Esophagus squamous epithelium (tissue), 5 donors: ENCODE measurements around the gene EXO1. TPM values are rescaled to one million over a fixed set of nuclear protein-coding genes. Genes with fewer than 3 reads are reported as not detected.

ENCODE experiments used
- DNase-seq: peaks from one replicate; lab custom pipeline; 2025; lab: John Stamatoyannopoulos, UW
- H3K27ac ChIP-seq, 4 donors: fragments of 200-600 bp; sonication (generic); one replicate each; pipeline ENCODE4 v1.5.1; 2016 to 2019; ENCODE audit warnings: mild to moderate bottlenecking in 1 of 4
- H3K27me3 ChIP-seq, 4 donors: fragments of 200-600 bp; sonication (generic); 1 replicate in 3 of 4; 2 replicates in 1 of 4; pipeline versions ENCODE4 v1.5.1 to v1.6.0; 2017 to 2021; ENCODE audit warnings: antibody characterized with exemption in 1 of 4
- H3K36me3 ChIP-seq, 3 donors: fragments of 200-600 bp; sonication (generic); one replicate each; pipeline ENCODE4 v1.5.1; 2016 to 2019
- H3K4me1 ChIP-seq, 3 donors: fragments of 200-600 bp; sonication (generic); one replicate each; pipeline ENCODE4 v1.5.1; 2017 to 2019
- H3K4me3 ChIP-seq, 4 donors: fragments of 200-600 bp; sonication (generic); 1 replicate in 3 of 4; 2 replicates in 1 of 4; pipeline ENCODE4 v1.5.1; 2016 to 2019; ENCODE audit warnings: mild to moderate bottlenecking in 2 of 4, moderate library complexity in 1 of 4
- H3K9me3 ChIP-seq, 3 donors: fragments of 200-600 bp; sonication (generic); one replicate each; pipeline ENCODE4 v1.5.1; 2016 to 2019
- POLR2A ChIP-seq, 4 donors: fragments of 450-650 bp; IDR thresholded peaks; one replicate each; pipeline ENCODE4 v1.6.1; 2017; ENCODE audit warnings: antibody characterized with exemption in 4 of 4, mild to moderate bottlenecking in 4 of 4, moderate library complexity in 3 of 4
- WGBS, 2 donors: methylation state at CpG; one replicate each; pipeline ENCODE4 v1.1.5; 2018; 5-methylcytosine and 5-hydroxymethylcytosine counted together
- intact Hi-C: fragments of 100-400 bp; cut with DNase I; formaldehyde crosslinking; loops from one replicate; pipeline ENCODE4 v1.15.0; 2022
- total RNA-seq, 4 donors: library from RNA; depleted of rRNA; stranded (reverse); fragments of >200 nt; gene quantifications; one replicate each; pipeline ENCODE4 v1.1.0, GENCODE V29; 2016
- TF ChIP-seq, protein P1 (sequence below), 6 experiments: fragments of 450-650 bp in 4 of 6; fragments of 200-600 bp in 2 of 6; sonication (generic) in 2 of 6; IDR thresholded peaks; one replicate each; pipeline ENCODE4 v1.5.1; 2016 to 2019; ENCODE audit warnings: antibody characterized with exemption in 6 of 6, mild to moderate bottlenecking in 4 of 6, moderate library complexity in 4 of 6
- donor health status: DM: yes; HTN: yes; CAD: no.

Gene EXO1
- total RNA-seq, 4 donors from 2014 or later = 1.5 to 9.2 (median 5.3) TPM

DNA sequence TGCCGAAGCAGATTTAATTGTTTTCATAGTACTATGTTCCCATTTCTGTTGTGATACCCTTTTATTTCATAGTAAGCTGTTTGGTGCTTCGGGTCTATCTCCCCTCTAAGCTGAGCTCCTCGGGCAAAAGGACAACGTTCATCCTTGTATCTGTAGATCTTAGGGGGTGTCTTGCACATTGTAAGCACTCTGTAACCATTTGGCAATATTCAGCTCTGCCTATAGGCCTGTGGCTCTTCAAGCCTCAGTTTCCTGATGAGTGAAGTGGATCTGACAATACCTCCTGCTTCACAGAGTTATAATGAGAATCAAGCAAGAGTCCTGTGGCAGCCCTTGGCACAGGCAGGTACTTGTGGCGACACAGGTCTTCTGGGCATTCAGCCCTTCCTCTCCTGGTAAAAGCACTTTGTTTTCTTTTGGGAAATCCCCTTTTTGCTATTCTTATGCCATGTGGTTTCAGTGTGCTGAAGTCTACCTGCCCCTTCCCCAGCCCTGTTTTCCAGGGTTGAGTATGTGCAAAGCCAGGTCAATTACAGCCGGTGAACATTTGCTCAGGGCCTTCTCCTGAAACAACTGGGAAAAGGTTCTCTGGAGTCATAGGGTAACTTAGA, 8.5 kb upstream of the EXO1 start:
- whole genome bisulfite sequencing, 2 donors = 71 to 93% methylated on average over 5 to 6 of the region's 6 CpGs
- no peak for DNase-seq
- intact Hi-C loops = loop anchor here (10.0 kb wide), 2 partner anchors 235 to 305 kb away; partner anchors contain the start of gene KMO
- Histone ChIP-seq H3K27me3 (no peaks in the 10 kb centered on the region), H3K4me3 (no peak overlapping the region), H3K9me3 (no peaks in the 10 kb centered on the region), H3K27ac (no peak overlapping the region), H3K4me1 (peaks cover 0 to 9% (median 0%) of the 10 kb centered on the region in 3 donors), H3K36me3 (no peaks in the 10 kb centered on the region)
- TF ChIP-seq, protein P1, sequence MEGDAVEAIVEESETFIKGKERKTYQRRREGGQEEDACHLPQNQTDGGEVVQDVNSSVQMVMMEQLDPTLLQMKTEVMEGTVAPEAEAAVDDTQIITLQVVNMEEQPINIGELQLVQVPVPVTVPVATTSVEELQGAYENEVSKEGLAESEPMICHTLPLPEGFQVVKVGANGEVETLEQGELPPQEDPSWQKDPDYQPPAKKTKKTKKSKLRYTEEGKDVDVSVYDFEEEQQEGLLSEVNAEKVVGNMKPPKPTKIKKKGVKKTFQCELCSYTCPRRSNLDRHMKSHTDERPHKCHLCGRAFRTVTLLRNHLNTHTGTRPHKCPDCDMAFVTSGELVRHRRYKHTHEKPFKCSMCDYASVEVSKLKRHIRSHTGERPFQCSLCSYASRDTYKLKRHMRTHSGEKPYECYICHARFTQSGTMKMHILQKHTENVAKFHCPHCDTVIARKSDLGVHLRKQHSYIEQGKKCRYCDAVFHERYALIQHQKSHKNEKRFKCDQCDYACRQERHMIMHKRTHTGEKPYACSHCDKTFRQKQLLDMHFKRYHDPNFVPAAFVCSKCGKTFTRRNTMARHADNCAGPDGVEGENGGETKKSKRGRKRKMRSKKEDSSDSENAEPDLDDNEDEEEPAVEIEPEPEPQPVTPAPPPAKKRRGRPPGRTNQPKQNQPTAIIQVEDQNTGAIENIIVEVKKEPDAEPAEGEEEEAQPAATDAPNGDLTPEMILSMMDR (IDR thresholded peaks at IDR 0.05) = no peak
- no peak for TF ChIP-seq POLR2A (IDR thresholded peaks at IDR 0.05)

DNA sequence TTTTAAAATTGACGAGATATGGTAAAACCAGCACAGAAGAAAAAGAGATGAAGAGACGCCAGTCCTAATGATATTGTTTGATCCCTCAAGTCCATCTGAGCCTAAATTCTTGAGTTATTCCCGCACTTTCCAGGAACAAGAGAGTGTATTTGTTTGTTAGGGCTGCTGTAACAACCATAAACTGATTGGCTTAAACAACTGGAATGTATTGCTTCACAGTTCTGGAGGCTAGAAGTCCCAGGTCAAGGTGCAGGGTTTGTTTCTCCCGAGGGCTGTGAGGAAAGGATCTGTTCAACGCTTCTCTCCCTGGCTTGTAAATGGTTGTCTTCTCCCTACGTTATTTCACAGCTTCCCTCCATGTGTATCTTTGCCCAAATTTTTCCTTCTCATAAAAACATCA, 7.8 kb upstream of the EXO1 start:
- H3K4me3 ChIP-seq = no peak overlapping the region
- peaks cover 0 to 9% (median 0%) of the 10 kb centered on the region in 3 donors for H3K4me1 ChIP-seq
- intact Hi-C loops = no loop called here
- no peak for TF ChIP-seq POLR2A (IDR thresholded peaks at IDR 0.05)
- TF ChIP-seq, protein P1 (IDR thresholded peaks at IDR 0.05) = no peak
- H3K36me3 ChIP-seq = no peaks in the 10 kb centered on the region
- DNase-seq = no peak
- H3K27me3 ChIP-seq = no peaks in the 10 kb centered on the region
- H3K27ac ChIP-seq = no peak overlapping the region
- 89% methylated on average over 6 of the region's 6 CpGs for WGBS, 2 donors
- no peaks in the 10 kb centered on the region for H3K9me3 ChIP-seq

DNA sequence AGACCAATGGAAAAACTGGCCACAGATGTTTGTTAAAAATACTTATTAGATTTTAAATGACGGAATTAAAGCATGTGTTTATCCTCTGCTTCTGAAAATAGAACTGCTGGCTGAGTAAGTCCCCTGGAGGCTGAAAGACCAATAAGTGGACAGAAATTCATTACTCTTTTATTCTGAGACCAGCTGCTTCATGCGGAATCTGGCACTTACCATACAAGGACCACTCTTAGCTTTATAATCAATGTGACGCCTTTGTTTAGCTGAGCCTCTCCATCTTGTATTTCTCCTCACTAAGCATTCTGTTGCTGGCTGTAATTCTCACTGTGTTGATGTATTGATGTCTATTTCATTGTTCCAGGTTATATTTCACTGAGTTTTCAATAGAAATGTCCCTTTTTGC, 6.3 kb upstream of the EXO1 start:
- TF ChIP-seq, protein P1 (IDR thresholded peaks at IDR 0.05) = no peak
- no peak for TF ChIP-seq POLR2A (IDR thresholded peaks at IDR 0.05)
- no peak for DNase-seq
- Histone ChIP-seq H3K4me1 (peaks cover 0 to 9% (median 0%) of the 10 kb centered on the region in 3 donors), H3K36me3 (no peaks in the 10 kb centered on the region), H3K27me3 (no peaks in the 10 kb centered on the region), H3K4me3 (no peak overlapping the region), H3K27ac (no peak overlapping the region), H3K9me3 (no peaks in the 10 kb centered on the region)
- intact Hi-C loops = no loop called here
- WGBS, 2 donors = 64 to 70% methylated on average over 3 of the region's 3 CpGs

DNA sequence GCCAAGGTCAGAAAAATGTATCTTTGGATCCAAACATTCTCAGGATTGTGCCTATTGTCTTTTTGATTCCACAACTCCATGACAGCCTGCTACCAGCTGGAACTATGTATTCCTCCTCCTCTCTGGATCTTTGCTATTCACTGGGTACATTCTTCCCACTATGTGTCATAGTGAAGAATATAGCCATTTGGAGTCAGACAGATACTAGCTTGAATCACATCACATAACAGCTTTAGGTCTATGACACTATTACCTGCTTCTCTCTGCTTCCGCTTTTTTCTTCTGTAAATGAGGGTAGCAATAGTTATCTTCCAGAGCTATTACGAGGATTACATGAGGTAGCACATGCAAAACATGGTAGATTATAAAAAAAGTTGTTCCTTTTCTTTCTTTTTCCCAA, 5.4 kb upstream of the EXO1 start:
- 82 to 84% methylated on average over 2 of the region's 2 CpGs for WGBS, 2 donors
- H3K4me3 ChIP-seq = no peak overlapping the region
- H3K4me1 ChIP-seq = peaks cover 0 to 7% (median 0%) of the 10 kb centered on the region in 3 donors

DNA sequence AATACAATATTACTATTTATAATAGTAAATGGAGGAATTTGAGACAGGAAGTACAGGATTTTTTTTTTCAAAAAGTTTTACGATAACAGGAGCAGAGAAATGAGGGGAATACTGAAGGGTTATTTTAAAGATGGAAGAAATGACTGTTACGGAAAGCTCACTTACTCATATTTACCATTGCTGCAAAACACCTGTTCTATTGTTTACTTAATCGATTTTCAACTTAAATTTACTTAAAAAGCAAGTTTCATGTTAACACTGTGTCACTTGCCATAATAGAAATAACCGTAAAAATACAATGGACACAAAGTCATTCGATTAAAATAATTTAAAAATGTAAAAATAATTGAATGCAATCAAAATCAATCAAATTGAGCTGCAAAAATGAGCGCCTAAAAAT, 3.4 kb upstream of the EXO1 start:
- intact Hi-C loops = no loop called here
- DNase-seq = no peak
- no peak overlapping the region for H3K27ac ChIP-seq
- no peaks in the 10 kb centered on the region for H3K9me3 ChIP-seq
- TF ChIP-seq POLR2A (IDR thresholded peaks at IDR 0.05) = no peak
- TF ChIP-seq, protein P1 (IDR thresholded peaks at IDR 0.05) = no peak
- H3K27me3 ChIP-seq = no peaks in the 10 kb centered on the region
- no peak overlapping the region for H3K4me3 ChIP-seq
- 72 to 82% methylated on average over 6 of the region's 6 CpGs for WGBS, 2 donors
- H3K36me3 ChIP-seq = no peaks in the 10 kb centered on the region
- peaks cover 6 to 20% (median 8%) of the 10 kb centered on the region in 3 donors for H3K4me1 ChIP-seq

More for the DNA sequence above, 5.4 kb upstream of the EXO1 start:
- Histone ChIP-seq H3K36me3 (no peaks in the 10 kb centered on the region), H3K9me3 (no peaks in the 10 kb centered on the region), H3K27me3 (no peaks in the 10 kb centered on the region), H3K27ac (no peak overlapping the region)
- no peak for DNase-seq
- no peak for TF ChIP-seq POLR2A (IDR thresholded peaks at IDR 0.05)
- TF ChIP-seq, protein P1 (IDR thresholded peaks at IDR 0.05) = no peak
- intact Hi-C loops = no loop called here
